MCF 10A (cell line): ENCODE results near the gene LCLAT1. TPM values are rescaled to one million over a fixed set of nuclear protein-coding genes. Genes with fewer than 3 reads are reported as not detected.

Source experiments
- BruUV-seq: library from RNA; stranded (reverse); fragments of 400-500 nt; replicated peaks from 2 replicates; lab custom pipeline; 2021; lab: Mats Ljungman, UMichigan
- CTCF ChIA-PET: fragments of 300-600 bp; sonication (Branson Sonifier 250); formaldehyde crosslinking; extraction: SDS; loops from one replicate; lab custom pipeline; 2021; ENCODE audit warnings: antibody characterized with exemption, inconsistent platforms; lab: Yijun Ruan, JAX
- POLR2A ChIA-PET: fragments of 300-600, 350-650 bp; sonication (Branson Sonifier 250); formaldehyde crosslinking; extraction: SDS; loops from one replicate; lab custom pipeline; 2020; ENCODE audit warnings: antibody characterized with exemption, inconsistent platforms; lab: Yijun Ruan, JAX
- DNase-seq: peaks from one replicate; pipeline ENCODE4 v3.0.0-alpha.2; 2018; ENCODE audit not compliant: unreplicated experiment
- H3K27ac Mint-ChIP-seq: one replicate; pipeline ENCODE4 v1.8.0; 2022; ENCODE audit warnings: mild to moderate bottlenecking, low read depth, mixed read lengths; ENCODE audit not compliant: unreplicated experiment
- H3K27me3 Mint-ChIP-seq: one replicate; pipeline ENCODE4 v1.8.0; 2022; ENCODE audit warnings: mixed read lengths; ENCODE audit not compliant: insufficient read depth, unreplicated experiment
- H3K36me3 Mint-ChIP-seq: one replicate; pipeline ENCODE4 v1.8.0; 2022; ENCODE audit warnings: mild to moderate bottlenecking, moderate library complexity, mixed read lengths; ENCODE audit not compliant: insufficient read depth, unreplicated experiment
- H3K4me1 Mint-ChIP-seq: one replicate; pipeline ENCODE4 v1.8.0; 2022; ENCODE audit warnings: mixed read lengths; ENCODE audit not compliant: insufficient read depth, unreplicated experiment
- H3K4me3 Mint-ChIP-seq: one replicate; pipeline ENCODE4 v1.8.0; 2022; ENCODE audit warnings: mild to moderate bottlenecking, moderate library complexity, mixed read lengths; ENCODE audit not compliant: unreplicated experiment
- H3K9me3 Mint-ChIP-seq: one replicate; pipeline ENCODE4 v1.8.0; 2022; ENCODE audit warnings: mixed read lengths; ENCODE audit not compliant: unreplicated experiment
- intact Hi-C: fragments of 100-400 bp; cut with micrococcal nuclease; formaldehyde crosslinking; loops from 2 replicates; pipeline ENCODE4 v1.14.1; 2022
- total RNA-seq: library from RNA; stranded (reverse); gene quantifications from 2 replicates; pipeline ENCODE4 v1.2.3, GENCODE V29; 2022
- TF ChIP-seq, protein P1 (sequence below): fragments of 200-600 bp; IDR thresholded peaks from one replicate; pipeline ENCODE4 v1.8.0; 2022; ENCODE audit warnings: antibody characterized with exemption, mild to moderate bottlenecking; ENCODE audit not compliant: unreplicated experiment

The LCLAT1 gene
- total RNA-seq, 1 experiment from 2014 or later: 27.5 TPM

DNA sequence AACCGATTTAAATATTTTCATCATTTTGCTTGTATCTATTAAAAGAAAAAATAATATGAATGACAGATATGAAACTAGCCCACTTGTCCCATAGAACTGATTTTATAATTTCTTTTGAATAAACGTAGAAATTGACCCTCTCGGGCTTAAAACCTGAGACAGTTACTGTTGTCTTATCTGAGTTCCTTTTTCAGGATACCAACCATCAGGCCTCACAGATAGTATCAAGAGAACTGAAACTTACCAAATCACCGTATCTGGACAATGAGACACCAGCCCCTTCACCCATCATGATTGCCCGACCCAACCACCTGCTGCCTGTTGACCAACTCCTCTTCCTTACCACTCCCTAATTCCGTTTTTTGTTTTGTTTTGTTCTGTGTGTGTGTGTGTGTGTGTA is 53.7 kb downstream of the LCLAT1 start:
- H3K27me3 Mint-ChIP-seq: no peaks in the 10 kb centered on the region
- H3K27ac Mint-ChIP-seq: no peak overlapping the region
- peaks cover 16% of the 10 kb centered on the region for H3K9me3 Mint-ChIP-seq
- peaks cover 5% of the 10 kb centered on the region for H3K4me1 Mint-ChIP-seq
- no peak for DNase-seq
- H3K4me3 Mint-ChIP-seq: no peak overlapping the region
- no TSS peak for BruUV-seq
- TF ChIP-seq, protein P1, sequence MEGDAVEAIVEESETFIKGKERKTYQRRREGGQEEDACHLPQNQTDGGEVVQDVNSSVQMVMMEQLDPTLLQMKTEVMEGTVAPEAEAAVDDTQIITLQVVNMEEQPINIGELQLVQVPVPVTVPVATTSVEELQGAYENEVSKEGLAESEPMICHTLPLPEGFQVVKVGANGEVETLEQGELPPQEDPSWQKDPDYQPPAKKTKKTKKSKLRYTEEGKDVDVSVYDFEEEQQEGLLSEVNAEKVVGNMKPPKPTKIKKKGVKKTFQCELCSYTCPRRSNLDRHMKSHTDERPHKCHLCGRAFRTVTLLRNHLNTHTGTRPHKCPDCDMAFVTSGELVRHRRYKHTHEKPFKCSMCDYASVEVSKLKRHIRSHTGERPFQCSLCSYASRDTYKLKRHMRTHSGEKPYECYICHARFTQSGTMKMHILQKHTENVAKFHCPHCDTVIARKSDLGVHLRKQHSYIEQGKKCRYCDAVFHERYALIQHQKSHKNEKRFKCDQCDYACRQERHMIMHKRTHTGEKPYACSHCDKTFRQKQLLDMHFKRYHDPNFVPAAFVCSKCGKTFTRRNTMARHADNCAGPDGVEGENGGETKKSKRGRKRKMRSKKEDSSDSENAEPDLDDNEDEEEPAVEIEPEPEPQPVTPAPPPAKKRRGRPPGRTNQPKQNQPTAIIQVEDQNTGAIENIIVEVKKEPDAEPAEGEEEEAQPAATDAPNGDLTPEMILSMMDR: no peak
- intact Hi-C loops: no loop called here
- H3K36me3 Mint-ChIP-seq: no peaks in the 10 kb centered on the region
- ChIA-PET POLR2A (no interaction called here), CTCF (interaction anchor here (0.6 kb wide), 1 partner anchor 8 kb away, joined by 4 read pairs; no protein-coding TSS in a partner anchor)

DNA sequence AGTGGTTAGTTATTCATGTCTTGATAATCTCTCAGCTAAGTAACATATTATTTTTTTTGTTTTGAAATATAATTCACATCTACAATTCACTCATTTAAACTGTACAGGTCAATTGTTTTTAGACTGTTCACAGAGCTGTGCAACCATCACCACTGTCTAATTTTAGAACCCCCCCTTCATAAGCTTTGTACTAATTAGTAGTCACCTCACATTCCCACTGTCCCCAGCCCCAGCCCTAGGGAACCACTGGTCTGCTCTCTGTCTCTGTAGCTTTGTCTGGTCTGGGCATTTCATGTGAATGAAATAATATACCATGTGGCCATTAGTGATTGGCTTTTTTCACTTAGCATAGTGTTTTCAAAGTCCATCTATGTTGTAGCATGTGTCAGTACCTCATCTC is 55.3 kb downstream of the LCLAT1 start:
- H3K36me3 Mint-ChIP-seq: no peaks in the 10 kb centered on the region
- H3K9me3 Mint-ChIP-seq: peaks cover 16% of the 10 kb centered on the region
- no peak for DNase-seq
- BruUV-seq: no TSS peak
- H3K4me3 Mint-ChIP-seq: no peak overlapping the region
- peaks cover 5% of the 10 kb centered on the region for H3K4me1 Mint-ChIP-seq
- ChIA-PET POLR2A (no interaction called here), CTCF (interaction anchor here (0.5 to 0.6 kb wide), 3 partner anchors 34 to 149 kb away, joined by 3 to 4 read pairs (median 3); no protein-coding TSS in a partner anchor)
- TF ChIP-seq, protein P1: no peak
- H3K27me3 Mint-ChIP-seq: no peaks in the 10 kb centered on the region
- intact Hi-C loops: no loop called here
- no peak overlapping the region for H3K27ac Mint-ChIP-seq

DNA sequence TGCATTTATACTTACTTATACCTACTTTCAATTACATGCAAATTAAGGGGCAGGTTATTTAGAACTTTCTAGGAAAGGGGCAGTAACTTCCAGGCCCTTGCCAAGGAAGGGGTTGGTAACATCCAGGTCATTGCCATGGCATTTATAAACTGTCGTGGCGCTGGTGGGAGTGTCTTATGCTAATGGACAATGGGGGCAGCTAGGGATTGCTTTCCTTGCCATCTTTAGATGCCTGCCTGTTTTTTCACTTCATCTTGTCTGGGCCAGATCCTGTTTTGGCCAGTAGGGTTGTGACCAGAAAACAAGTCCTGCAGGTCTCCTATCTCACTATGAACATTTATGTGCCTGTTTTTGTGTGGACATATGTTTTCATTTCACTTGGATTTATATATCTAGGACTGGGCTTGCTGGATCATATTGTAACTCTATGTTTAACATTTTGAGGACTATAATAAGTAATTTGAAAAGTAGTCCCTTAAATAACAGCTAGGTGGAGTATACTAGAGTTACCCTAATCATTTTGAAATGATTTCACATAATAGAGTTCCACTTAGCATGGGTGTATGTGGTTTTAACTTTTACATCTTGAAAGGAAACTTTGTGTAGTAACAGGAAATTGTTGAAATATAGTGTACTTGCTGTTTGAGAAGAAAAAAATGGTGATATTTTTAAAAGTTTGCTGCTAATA is 56.1 kb downstream of the LCLAT1 start:
- H3K27ac Mint-ChIP-seq: no peak overlapping the region
- H3K4me1 Mint-ChIP-seq: peaks cover 2% of the 10 kb centered on the region
- POLR2A ChIA-PET: interaction anchor here (1.2 kb wide), 1 partner anchor 11 kb away, joined by 6 read pairs; no protein-coding TSS in a partner anchor
- DNase-seq: no peak
- CTCF ChIA-PET: interaction anchor here (0.5 to 1.1 kb wide), 4 partner anchors 33 to 150 kb away, joined by 3 to 4 read pairs (median 3); no protein-coding TSS in a partner anchor
- no peaks in the 10 kb centered on the region for H3K27me3 Mint-ChIP-seq
- BruUV-seq: no TSS peak
- TF ChIP-seq, protein P1: no peak
- H3K4me3 Mint-ChIP-seq: no peak overlapping the region
- H3K36me3 Mint-ChIP-seq: no peaks in the 10 kb centered on the region
- peaks cover 10% of the 10 kb centered on the region for H3K9me3 Mint-ChIP-seq
- intact Hi-C loops: no loop called here

DNA sequence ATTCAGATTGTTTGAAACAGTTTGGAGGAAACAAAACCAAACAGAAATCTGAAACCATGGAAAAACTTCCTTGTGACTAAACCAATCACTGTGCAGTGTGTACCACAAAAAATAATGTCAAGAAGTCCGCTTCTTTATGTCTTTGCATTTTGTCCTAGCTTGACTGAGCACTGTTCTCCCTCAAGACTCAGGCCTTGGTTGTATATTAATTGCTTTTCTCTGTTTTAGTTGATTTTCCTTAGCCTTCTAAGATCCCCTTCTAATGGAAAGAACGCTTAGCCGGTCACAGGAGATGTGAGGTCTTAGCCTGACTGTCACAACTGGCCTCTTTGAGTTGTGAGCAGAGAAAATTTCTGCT is 56.6 kb downstream of the LCLAT1 start:
- Mint-ChIP-seq H3K4me1 (no peaks in the 10 kb centered on the region), H3K36me3 (no peaks in the 10 kb centered on the region), H3K27ac (no peak overlapping the region), H3K27me3 (no peaks in the 10 kb centered on the region), H3K9me3 (peaks cover 7% of the 10 kb centered on the region), H3K4me3 (no peak overlapping the region)
- POLR2A ChIA-PET: interaction anchor here (1.2 kb wide), 1 partner anchor 11 kb away, joined by 6 read pairs; no protein-coding TSS in a partner anchor
- DNase-seq: no peak
- no TSS peak for BruUV-seq
- TF ChIP-seq, protein P1: no peak
- intact Hi-C loops: no loop called here
- CTCF ChIA-PET: interaction anchor here (1.1 to 1.4 kb wide), 2 partner anchors 56 to 111 kb away, joined by 3 to 4 read pairs; partner anchors contain the start of gene LCLAT1
